Fibroblast of lung (primary cell): ENCODE data around the gene VWA8. TPM values are rescaled to one million over a fixed set of nuclear protein-coding genes. Genes with fewer than 3 reads are reported as not detected.

ENCODE experiments used
- DNase-seq, 2 donors: peaks; one replicate each; pipeline versions ENCODE4 v3.0.0 to v3.0.0-alpha.2; 2010; ENCODE audit warnings: low read depth in 2 of 2
- H2AFZ ChIP-seq: 2 replicates; pipeline ENCODE4 v1.5.1; 2012; ENCODE audit warnings: low read length, control low read depth, inconsistent platforms
- H3K27ac ChIP-seq: 2 replicates; pipeline ENCODE4 v1.5.1; 2011; ENCODE audit warnings: low read length, control low read depth; ENCODE audit not compliant: insufficient read depth
- H3K27me3 ChIP-seq: 2 replicates; pipeline ENCODE4 v1.5.1; 2011; ENCODE audit warnings: mild to moderate bottlenecking, low read length; ENCODE audit not compliant: control insufficient read depth, insufficient read depth
- H3K36me3 ChIP-seq: 2 replicates; pipeline ENCODE4 v1.5.1; 2011; ENCODE audit warnings: low read length; ENCODE audit not compliant: control insufficient read depth, insufficient read depth
- H3K4me1 ChIP-seq: 2 replicates; pipeline ENCODE4 v1.5.1; 2011; ENCODE audit warnings: low read length; ENCODE audit not compliant: control insufficient read depth, insufficient read depth; ENCODE audit errors: extremely low read depth
- H3K4me2 ChIP-seq: 2 replicates; pipeline ENCODE4 v1.5.1; 2011; ENCODE audit warnings: low read length, control low read depth; ENCODE audit not compliant: insufficient read depth; ENCODE audit errors: extremely low read depth
- H3K4me3 ChIP-seq, 4 experiments: fragments of 200-600 bp in 1 of 4; sonication (generic) in 1 of 4; replicated peaks in 1 of 4; 2 replicates each; pipeline ENCODE4 v1.5.1; 2011 to 2016; ENCODE audit warnings: low read length in 4 of 4, low read depth in 3 of 4, mild to moderate bottlenecking in 3 of 4, control low read depth in 2 of 4, inconsistent platforms in 1 of 4, mixed read lengths in 1 of 4; ENCODE audit not compliant: insufficient read depth in 1 of 4; ENCODE audit errors: control extremely low read depth in 1 of 4
- H3K79me2 ChIP-seq: 2 replicates; pipeline ENCODE4 v1.5.1; 2012; ENCODE audit warnings: mild to moderate bottlenecking, low read length, inconsistent platforms; ENCODE audit not compliant: control insufficient read depth, insufficient read depth
- H3K9ac ChIP-seq: 2 replicates; pipeline ENCODE4 v1.5.1; 2011; ENCODE audit warnings: mild to moderate bottlenecking, low read length, control low read depth; ENCODE audit not compliant: insufficient read depth
- H3K9me3 ChIP-seq: 2 replicates; pipeline ENCODE4 v1.5.1; 2012; ENCODE audit warnings: low read depth, low read length; ENCODE audit not compliant: control insufficient read depth, insufficient read depth
- H4K20me1 ChIP-seq: 2 replicates; pipeline ENCODE4 v1.5.1; 2011; ENCODE audit warnings: low read length; ENCODE audit not compliant: control insufficient read depth, insufficient read depth; ENCODE audit errors: extremely low read depth
- CTCF ChIP-seq, 2 donors: IDR thresholded peaks in 1 of 2; conservative IDR thresholded peaks in 1 of 2; 1 replicate in 1 of 2; 2 replicates in 1 of 2; pipeline ENCODE4 v1.5.1; 2011 to 2012; ENCODE audit warnings: low read length in 2 of 2, control low read depth in 1 of 2, inconsistent platforms in 1 of 2, low read depth in 1 of 2, mild to moderate bottlenecking in 1 of 2
- EZH2 ChIP-seq: IDR thresholded peaks from 2 replicates; pipeline ENCODE4 v1.5.1; 2012; ENCODE audit warnings: low read length, control low read depth, mild to moderate bottlenecking; ENCODE audit errors: missing control alignments
- polyA plus RNA-seq, 2 donors: library from polyadenylated mRNA; depleted of rRNA in 1 of 2; stranded (reverse) in 1 of 2; unstranded in 1 of 2; fragments of >200 nt; gene quantifications; 2 replicates each; pipeline ENCODE4 v1.2.1, GENCODE V29; 2011 to 2012; ENCODE audit warnings: missing spikeins in 1 of 2
- total RNA-seq: library from RNA; depleted of rRNA; stranded (reverse); fragments of >200 nt; gene quantifications from 2 replicates; pipeline ENCODE4 v1.2.1, GENCODE V29; 2014

The VWA8 gene
- total and polyA plus RNA-seq, 2 donors (not counting 1 experiment from before 2014, with no cell fraction given), result 12.6 to 29.9 TPM

GRCh38 chr13:41641429-41641828 is 319.5 kb downstream of the VWA8 start:
- H2AFZ ChIP-seq, result no peak overlapping the region
- TF ChIP-seq EZH2 (no peak), CTCF (conservative IDR thresholded peaks at IDR 0.05 in 1 of 2, IDR thresholded peaks at IDR 0.05 in 1 of 2; ENCODE audit: low read depth in 1 of 2, low read length in 2 of 2) (no peak)
- H3K4me1 ChIP-seq, result peaks cover 9% of the 10 kb centered on the region
- DNase-seq, result no peak
- H3K4me2 ChIP-seq, result no peak overlapping the region
- no peaks in the 10 kb centered on the region for H3K27me3 ChIP-seq
- no peak overlapping the region for H3K27ac ChIP-seq
- H3K9me3 ChIP-seq, result no peaks in the 10 kb centered on the region
- H3K9ac ChIP-seq, result no peak overlapping the region
- no peaks in the 10 kb centered on the region for H3K79me2 ChIP-seq
- no peaks in the 10 kb centered on the region for H4K20me1 ChIP-seq
- H3K4me3 ChIP-seq, result no peak overlapping the region
- no peaks in the 10 kb centered on the region for H3K36me3 ChIP-seq

GRCh38 chr13:41639955-41640780 is 320.7 kb downstream of the VWA8 start:
- H3K27me3 ChIP-seq, result no peaks in the 10 kb centered on the region
- TF ChIP-seq EZH2, result no peak
- no peak for TF ChIP-seq CTCF (conservative IDR thresholded peaks at IDR 0.05 in 1 of 2, IDR thresholded peaks at IDR 0.05 in 1 of 2; ENCODE audit: low read depth in 1 of 2, low read length in 2 of 2)
- DNase-seq, result peak in 1 of 2 donors; percentile 36

GRCh38 chr13:41639237-41639904 is 321.5 kb downstream of the VWA8 start:
- Histone ChIP-seq H3K27ac (no peak overlapping the region), H3K79me2 (no peaks in the 10 kb centered on the region), H3K9me3 (no peaks in the 10 kb centered on the region), H2AFZ (no peak overlapping the region), H4K20me1 (no peaks in the 10 kb centered on the region), H3K4me1 (peaks cover 2% of the 10 kb centered on the region), H3K9ac (no peak overlapping the region), H3K4me2 (no peak overlapping the region), H3K4me3 (no peak overlapping the region), H3K27me3 (no peaks in the 10 kb centered on the region), H3K36me3 (no peaks in the 10 kb centered on the region)
- TF ChIP-seq CTCF (conservative IDR thresholded peaks at IDR 0.05 in 1 of 2, IDR thresholded peaks at IDR 0.05 in 1 of 2; ENCODE audit: low read depth in 1 of 2, low read length in 2 of 2) (no peak), EZH2 (no peak)
- DNase-seq, result no peak

More at GRCh38 chr13:41639955-41640780, 320.7 kb downstream of the VWA8 start:
- no peak overlapping the region for H3K9ac ChIP-seq
- H3K4me3 ChIP-seq, result no peak overlapping the region
- H2AFZ ChIP-seq, result no peak overlapping the region
- H4K20me1 ChIP-seq, result no peaks in the 10 kb centered on the region
- no peaks in the 10 kb centered on the region for H3K79me2 ChIP-seq
- no peak overlapping the region for H3K4me2 ChIP-seq
- no peaks in the 10 kb centered on the region for H3K36me3 ChIP-seq
- H3K27ac ChIP-seq, result no peak overlapping the region
- peaks cover 9% of the 10 kb centered on the region for H3K4me1 ChIP-seq
- no peaks in the 10 kb centered on the region for H3K9me3 ChIP-seq
